HG02840 (cell line): ENCODE measurements around the gene ADAMTS4.

Experiments used
- ATAC-seq: cut with Tn5 transposase; IDR thresholded peaks from one replicate; pipeline ENCODE4 v1.9.1; 2021; ENCODE audit warnings: mild to moderate bottlenecking, moderate library complexity, moderate number of reproducible peaks; ENCODE audit not compliant: unreplicated experiment, low FRiP score

The ADAMTS4 gene

DNA sequence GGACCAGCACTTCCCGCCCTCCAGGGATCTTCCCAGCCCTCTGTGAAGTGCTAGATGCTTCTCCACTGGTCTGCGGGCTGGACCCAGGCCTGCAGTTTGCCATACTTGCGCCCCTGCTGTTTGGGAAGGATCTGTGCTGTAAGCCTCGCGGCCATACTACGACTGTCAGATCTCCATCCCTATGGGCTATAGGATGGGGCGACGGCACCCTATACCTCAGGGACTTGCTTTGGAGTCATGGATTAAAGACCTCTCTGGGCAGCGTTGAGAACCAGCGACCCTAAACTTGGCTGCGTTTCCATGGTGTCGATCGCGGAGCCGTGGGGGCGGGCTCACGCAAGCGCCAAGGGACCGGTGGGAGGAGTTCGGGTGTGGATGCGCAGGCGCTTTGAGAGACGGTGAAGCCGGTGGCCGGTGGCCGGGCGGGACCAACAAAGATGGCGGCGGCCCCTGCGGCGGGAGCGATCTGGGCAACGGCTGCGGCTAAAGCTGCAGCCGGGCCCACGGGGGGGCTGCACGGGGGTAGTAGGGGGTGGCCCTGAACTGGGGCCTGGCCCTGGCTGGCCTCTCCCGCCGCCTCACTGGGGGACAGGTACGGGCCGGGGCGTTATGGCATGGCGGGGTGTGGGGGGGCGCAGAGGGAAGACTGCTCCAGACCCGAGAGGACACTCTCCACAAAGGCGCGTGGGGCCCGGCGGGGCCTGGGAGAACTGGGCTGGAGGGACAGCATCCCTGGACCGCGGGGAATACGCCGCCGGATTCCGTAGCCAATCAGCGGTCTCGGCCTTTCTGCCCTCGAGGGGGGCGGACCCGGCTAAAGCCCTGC lies 39.6 kb downstream of the ADAMTS4 start, which contains the start of gene USP21:
TSS of gene USP21 (plus strand) at position 414 of the 826 bp plus-strand sequence. CDS start 1,141 bp downstream, outside the sequence.
- ATAC-seq = peak; percentile 83

DNA sequence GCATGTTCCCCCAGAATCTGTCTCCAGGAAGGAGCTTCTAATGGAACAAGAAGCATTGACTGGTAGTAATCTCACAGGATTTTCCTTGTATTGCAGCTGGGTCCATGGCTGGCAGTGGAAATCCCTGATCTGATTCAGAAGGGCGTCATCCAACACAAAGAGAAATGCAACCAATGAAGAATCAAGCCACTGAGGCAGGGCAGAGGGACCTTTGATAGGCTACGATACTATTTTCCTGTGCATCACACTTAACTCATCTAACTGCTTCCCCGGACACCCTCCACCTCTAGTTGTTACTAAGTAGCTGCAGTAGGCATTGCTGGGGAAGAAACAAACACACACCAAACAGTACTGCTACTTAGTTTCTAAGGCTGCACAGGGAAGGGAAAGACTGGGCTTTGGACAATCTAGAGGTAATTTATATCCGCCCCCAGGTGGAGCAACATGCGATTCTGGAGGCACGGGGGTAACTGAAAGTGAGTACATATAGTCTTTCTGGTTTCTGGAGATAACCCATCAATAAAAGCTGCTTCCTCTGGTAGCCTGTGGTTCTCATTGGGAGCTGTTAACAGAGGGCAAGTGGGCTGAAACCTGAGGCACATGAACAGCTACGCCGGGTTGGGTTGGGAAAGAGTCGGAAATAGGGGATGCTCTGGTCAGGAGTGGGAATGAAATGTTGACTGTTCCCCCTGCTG lies 40.4 kb downstream of the ADAMTS4 start:
- ATAC-seq = no peak

DNA sequence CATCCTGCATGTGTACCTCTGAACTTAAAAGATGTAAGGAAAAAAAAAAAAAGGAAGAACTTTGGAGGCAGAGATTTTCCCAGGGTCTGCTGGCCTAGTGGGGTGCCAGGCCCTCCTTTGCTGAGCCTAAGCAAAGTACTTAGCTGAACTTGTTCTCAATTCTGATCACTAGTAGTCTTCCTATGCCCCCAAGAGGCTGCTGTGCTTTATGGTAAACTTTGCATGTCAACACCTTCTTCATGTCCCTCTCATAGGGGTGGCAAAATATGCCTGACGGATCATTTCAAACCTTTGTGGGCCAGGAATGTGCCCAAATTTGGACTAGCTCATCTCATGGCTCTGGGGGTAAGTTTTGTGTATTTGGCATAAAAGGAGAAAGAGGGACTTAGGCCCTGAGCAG lies 41.0 kb downstream of the ADAMTS4 start:
- no peak for ATAC-seq

DNA sequence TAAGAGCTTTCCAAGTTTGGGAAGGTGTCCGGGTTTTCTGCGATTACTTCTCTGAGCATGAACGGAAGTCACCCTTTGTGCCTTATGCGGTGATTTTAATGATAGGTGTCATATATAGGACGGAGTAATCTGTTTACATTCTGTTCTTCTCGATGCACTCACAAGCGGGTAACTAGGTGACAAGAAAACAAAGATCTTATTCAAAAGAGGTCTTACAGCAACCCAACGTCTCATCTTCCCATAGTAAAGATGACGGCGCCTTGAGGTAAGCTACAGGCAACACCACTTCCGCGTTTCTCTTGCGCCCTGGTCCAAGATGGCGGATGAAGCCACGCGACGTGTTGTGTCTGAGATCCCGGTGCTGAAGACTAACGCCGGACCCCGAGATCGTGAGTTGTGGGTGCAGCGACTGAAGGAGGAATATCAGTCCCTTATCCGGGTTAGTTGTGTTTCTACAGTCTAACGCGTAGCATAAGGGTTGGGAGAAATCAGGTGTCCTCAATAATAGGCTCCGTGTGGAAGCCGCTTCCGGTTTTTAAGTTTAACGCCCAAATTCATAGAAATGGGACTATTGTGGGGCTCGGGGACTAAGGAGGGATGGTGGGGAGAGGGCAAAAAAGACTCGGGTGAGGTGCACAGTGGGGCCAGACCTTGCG lies 45.0 kb downstream of the ADAMTS4 start, which contains the start of gene UFC1:
TSS of gene UFC1 (plus strand) at position 297 of the 656 bp plus-strand sequence. CDS start at position 317, 20 bp downstream.
- ATAC-seq = peak; percentile 84

DNA sequence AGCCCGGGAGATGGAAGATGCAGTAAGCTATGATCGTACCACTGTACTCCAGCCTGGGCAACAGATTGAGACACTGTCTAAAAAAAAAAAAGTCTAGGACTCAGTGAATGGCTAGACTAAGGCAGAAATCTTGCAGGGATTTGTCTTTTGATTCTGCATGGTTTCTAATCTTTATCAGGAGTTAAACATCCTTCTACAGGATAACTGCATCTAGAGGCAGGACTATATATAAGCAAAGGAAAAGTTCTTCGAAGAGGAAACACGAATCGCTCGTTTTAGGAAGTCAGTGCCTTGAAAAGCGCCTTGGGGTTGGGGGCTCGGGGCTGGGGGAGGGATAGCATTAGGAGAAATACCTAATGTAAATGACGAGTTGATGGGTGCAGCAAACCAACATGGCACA lies 45.7 kb downstream of the ADAMTS4 start:
- ATAC-seq = no peak

DNA sequence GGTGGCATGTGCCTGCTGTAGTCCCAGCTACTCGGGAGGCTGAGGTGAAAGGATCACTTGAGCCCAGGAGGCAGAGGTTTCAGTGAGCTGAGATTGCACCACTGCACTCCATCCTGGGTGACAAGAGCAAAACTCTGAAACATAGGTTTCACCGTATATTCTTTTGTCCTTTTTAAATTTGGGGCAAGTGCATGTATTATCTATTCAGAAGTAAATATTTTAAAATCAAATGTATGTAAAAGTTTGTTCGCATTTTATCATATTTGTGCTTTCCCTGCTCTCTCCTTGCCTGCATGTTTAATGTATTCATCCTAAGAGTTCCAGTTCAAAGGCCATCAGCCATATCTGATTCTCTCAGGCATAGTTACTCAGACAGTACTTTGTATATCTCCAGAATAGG lies 53.0 kb downstream of the ADAMTS4 start:
- no peak for ATAC-seq

DNA sequence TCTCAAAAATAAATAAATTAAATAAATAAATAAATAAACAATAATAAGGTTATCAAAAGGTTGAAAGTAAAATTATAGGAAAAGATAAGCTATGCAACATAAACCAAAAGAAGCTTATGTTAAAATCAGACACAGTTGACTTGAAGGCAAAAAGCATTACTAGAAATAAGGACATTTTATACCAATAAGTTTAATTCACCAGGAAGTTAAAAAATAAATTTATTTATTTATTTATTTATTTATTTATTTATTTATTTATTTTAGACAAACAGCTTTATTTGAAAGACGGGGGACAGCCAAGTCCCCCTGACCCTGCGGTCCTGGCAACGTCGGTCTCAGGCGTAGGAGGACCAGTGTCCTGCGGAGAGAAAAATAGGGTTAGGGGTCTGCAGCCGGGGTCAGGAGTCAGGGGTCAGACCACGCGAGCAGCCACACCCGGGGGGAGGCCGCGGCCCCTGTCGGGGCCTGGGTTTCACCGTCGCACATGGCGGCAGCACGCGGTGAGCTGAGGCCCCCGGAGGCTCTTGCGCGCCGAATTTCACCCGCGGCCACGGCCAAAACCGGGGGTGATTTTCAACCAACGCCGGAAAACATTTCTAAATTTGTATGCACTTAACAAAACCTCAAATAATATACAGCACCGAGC lies 58.0 kb downstream of the ADAMTS4 start:
- ATAC-seq = no peak

DNA sequence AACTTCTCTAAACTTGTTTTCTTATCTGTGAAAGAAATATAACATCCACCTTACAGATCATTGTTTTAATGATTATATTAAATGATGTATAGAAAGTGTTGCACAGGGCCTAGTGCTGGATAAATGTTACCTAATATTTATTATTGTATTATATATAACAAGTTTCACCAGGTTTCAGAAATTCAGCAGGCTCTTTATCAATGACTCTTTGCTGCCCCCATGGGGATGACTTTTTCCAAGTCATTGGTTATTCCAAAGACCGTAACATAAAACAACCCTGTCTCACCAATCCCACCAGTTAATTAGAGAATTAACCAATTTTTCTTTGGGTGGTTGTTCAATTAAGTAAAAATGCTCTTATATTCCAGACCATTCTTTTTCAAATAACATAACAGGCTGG lies 59.1 kb downstream of the ADAMTS4 start:
- no peak for ATAC-seq

DNA sequence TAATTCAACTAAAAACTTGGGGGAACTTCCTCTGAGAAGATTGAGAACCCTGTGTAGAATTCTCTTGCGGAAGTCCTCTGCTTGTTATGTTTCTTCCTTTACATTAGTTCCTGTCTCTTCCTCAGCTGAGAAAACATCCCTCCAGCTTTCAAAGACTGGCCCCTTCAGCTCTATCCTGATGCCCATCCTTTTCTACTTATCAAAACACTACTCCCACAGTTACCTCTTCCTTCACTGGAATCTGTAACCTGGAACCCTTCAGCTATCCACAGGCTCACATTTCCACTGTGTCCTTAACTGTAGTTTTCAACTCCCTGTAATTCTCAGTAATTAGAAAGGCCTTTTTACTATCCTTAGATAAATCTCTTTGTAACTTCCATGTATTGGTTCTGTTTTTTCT lies 60.4 kb downstream of the ADAMTS4 start:
- ATAC-seq = no peak

DNA sequence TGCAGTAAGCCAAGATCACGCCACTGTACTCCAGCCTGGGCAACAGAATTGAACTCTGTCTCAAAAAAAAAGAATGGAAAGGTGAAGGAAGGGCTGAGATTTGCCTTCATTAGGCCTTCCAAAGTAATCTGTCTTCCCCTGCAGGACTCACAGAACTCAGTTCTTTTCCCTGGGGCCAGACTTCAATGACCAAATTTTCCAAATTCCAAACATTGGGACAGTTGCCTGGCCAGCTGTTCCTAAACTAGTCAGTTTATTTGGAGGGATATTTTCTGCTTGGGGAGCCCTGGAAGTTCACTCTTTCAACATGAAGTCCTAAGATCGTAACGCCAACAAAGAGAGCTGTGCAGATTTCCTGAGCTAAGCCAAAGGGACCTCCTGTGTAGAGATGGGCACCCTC lies 61.0 kb downstream of the ADAMTS4 start:
- no peak for ATAC-seq
